ENCODE measurements around the gene KIT. TPM values are rescaled to one million over a fixed set of nuclear protein-coding genes. Genes with fewer than 3 reads are reported as not detected.
A peak's percentile ranks its signal among the peaks of the same experiment; 100 is the strongest.

The KIT gene
- total RNA-seq, 4 donors from 2014 or later = 4.1 to 62.3 (median 18.7) TPM

DNA sequence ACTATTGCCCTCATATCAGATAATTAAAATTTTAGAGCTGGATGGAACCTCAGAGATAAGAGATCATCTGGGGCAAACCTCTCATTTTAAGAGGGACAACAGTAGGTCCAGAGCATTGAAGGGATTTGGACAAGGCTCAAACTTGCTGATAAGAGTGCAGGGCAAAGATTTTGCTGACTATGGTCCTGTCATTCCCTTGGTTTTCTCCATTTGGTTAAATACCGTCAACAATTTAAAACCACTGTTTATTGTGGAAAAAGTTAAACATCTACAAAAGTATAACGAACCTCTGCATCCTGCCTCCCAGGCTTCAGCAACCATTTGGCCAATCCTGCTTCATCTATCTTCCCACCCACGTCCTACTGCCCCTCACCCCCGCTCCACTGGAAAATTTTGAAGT is 10.7 kb upstream of the KIT start:
- Histone ChIP-seq H3K36me3 (no peaks in the 10 kb centered on the region), H3K9me3 (no peaks in the 10 kb centered on the region), H3K4me1 (no peaks in the 10 kb centered on the region), H3K27ac (no peak overlapping the region), H3K4me3 (no peak overlapping the region), H3K27me3 (no peaks in the 10 kb centered on the region)
- WGBS, 2 donors (ENCODE audit: low coverage in 1 of 2) = 52% methylated on average over 4 of the region's 4 CpGs; no CpG with 5 or more reads in 1 of the 2 donors
- intact Hi-C loops (cut with DNase I; ENCODE audit: low total_unique reads) = no loop called here
- DNase-seq = no peak
- no peak for TF ChIP-seq POLR2AphosphoS5 (IDR thresholded peaks at IDR 0.05)
- TF ChIP-seq POLR2A (IDR thresholded peaks at IDR 0.05) = no peak
- no peak for TF ChIP-seq EP300 (IDR thresholded peaks at IDR 0.05; ENCODE audit: low read depth)
- TF ChIP-seq, protein P1, sequence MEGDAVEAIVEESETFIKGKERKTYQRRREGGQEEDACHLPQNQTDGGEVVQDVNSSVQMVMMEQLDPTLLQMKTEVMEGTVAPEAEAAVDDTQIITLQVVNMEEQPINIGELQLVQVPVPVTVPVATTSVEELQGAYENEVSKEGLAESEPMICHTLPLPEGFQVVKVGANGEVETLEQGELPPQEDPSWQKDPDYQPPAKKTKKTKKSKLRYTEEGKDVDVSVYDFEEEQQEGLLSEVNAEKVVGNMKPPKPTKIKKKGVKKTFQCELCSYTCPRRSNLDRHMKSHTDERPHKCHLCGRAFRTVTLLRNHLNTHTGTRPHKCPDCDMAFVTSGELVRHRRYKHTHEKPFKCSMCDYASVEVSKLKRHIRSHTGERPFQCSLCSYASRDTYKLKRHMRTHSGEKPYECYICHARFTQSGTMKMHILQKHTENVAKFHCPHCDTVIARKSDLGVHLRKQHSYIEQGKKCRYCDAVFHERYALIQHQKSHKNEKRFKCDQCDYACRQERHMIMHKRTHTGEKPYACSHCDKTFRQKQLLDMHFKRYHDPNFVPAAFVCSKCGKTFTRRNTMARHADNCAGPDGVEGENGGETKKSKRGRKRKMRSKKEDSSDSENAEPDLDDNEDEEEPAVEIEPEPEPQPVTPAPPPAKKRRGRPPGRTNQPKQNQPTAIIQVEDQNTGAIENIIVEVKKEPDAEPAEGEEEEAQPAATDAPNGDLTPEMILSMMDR (IDR thresholded peaks at IDR 0.05) = no peak
- in situ Hi-C loops (cut with MboI; ENCODE audit: low pct_ligation_motif_present in 1 of 4, low pct_unique_long_range_greater_than_20kb in 1 of 4, low sequenced_read_pairs in 3 of 4) = no loop called here

DNA sequence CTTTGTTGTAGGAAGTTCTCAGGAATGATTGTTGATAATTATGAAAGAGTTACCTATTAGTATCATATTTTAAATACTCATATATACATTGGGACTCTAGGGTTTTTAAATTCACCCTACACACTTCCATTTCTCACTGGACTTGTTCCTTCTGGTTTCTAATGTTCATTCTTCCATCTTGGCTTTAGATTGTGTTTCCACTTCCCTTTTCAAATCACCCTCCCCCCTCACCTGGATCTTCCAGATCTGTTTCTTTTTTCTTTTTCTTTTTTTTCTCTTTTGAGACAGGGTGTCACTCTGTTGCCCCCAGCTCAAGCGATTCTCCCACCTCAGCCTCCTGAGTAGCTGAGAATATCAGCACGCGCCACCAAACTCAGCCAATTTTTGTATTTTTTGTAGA is 6.7 kb upstream of the KIT start:
- no peaks in the 10 kb centered on the region for H3K4me1 ChIP-seq
- no peaks in the 10 kb centered on the region for H3K9me3 ChIP-seq
- in situ Hi-C loops (cut with MboI; ENCODE audit: low pct_ligation_motif_present in 1 of 4, low pct_unique_long_range_greater_than_20kb in 1 of 4, low sequenced_read_pairs in 3 of 4) = no loop called here
- H3K27ac ChIP-seq = no peak overlapping the region
- H3K27me3 ChIP-seq = peaks cover 6% of the 10 kb centered on the region
- H3K36me3 ChIP-seq = no peaks in the 10 kb centered on the region
- TF ChIP-seq POLR2A (IDR thresholded peaks at IDR 0.05) = no peak
- TF ChIP-seq EP300 (IDR thresholded peaks at IDR 0.05; ENCODE audit: low read depth) = no peak
- no peak for TF ChIP-seq POLR2AphosphoS5 (IDR thresholded peaks at IDR 0.05)
- TF ChIP-seq, protein P1 (IDR thresholded peaks at IDR 0.05) = no peak
- intact Hi-C loops (cut with DNase I; ENCODE audit: low total_unique reads) = no loop called here
- 92 to 93% methylated on average over 3 of the region's 3 CpGs for WGBS, 2 donors (ENCODE audit: low coverage in 1 of 2)
- H3K4me3 ChIP-seq = no peak overlapping the region
- no peak for DNase-seq

DNA sequence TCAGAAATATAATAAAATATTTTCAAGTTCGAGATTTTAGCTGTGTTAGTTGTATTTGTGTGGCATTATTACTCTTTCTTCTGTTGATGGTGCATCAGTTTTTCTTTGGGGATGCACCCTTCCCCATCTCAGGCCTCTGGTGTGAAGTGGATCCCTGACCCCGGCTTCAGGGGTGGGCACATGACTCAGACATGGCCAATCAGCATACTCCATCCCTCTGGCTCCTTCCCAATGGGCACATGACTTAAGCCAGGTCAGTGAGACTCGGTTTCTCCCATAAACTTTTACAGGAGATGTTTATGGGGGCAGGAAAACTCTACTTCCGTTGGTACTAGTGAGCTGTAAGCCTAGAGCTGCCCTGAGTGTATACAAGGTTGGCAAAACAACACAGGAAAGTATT is 3.0 kb upstream of the KIT start:
- no peak for DNase-seq
- H3K27me3 ChIP-seq = peaks cover 43% of the 10 kb centered on the region
- no peaks in the 10 kb centered on the region for H3K9me3 ChIP-seq
- no peak overlapping the region for H3K4me3 ChIP-seq
- no peaks in the 10 kb centered on the region for H3K36me3 ChIP-seq
- in situ Hi-C loops (cut with MboI; ENCODE audit: low pct_ligation_motif_present in 1 of 4, low pct_unique_long_range_greater_than_20kb in 1 of 4, low sequenced_read_pairs in 3 of 4) (no loop called here), intact Hi-C loops (cut with DNase I; ENCODE audit: low total_unique reads) (no loop called here)
- no peak overlapping the region for H3K27ac ChIP-seq
- 64 to 71% methylated on average over 1 to 4 of the region's 4 CpGs for WGBS, 2 donors (ENCODE audit: low coverage in 1 of 2)
- H3K4me1 ChIP-seq = peaks cover 7 to 29% (median 21%) of the 10 kb centered on the region in 4 donors
- TF ChIP-seq POLR2A (IDR thresholded peaks at IDR 0.05) (no peak), POLR2AphosphoS5 (IDR thresholded peaks at IDR 0.05) (no peak)
- TF ChIP-seq, protein P1 (IDR thresholded peaks at IDR 0.05) = no peak

DNA sequence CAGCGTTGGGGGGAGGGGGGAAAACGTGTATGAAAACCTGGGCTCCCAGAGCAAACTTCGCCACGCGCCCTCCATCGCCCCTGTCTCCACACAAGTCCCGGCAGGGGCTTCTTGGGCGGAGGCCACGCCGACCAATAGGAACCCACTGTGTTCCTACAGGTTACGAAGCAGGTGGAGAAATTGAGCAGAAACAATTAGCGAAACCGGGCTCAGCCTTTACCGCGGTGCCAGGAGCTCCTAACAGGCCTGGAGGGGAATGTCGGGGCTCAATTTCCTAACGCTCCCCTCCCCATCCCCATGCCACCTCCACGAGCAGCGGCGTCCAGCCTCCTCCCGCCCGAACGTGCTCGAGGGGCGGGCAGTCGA is 589 bp upstream of the KIT start:
- intact Hi-C loops (cut with DNase I; ENCODE audit: low total_unique reads) = no loop called here
- H3K9me3 ChIP-seq = no peaks in the 10 kb centered on the region
- H3K27ac ChIP-seq = no peak overlapping the region
- TF ChIP-seq POLR2AphosphoS5 (IDR thresholded peaks at IDR 0.05) (no peak), POLR2A (IDR thresholded peaks at IDR 0.05) (no peak), EP300 (IDR thresholded peaks at IDR 0.05; ENCODE audit: low read depth) (no peak)
- TF ChIP-seq, protein P1 (IDR thresholded peaks at IDR 0.05) = no peak
- H3K4me3 ChIP-seq = peak overlapping the region in 3 of 4 donors; percentile 34 to 72 (median 47)
- peaks cover 7 to 31% (median 24%) of the 10 kb centered on the region in 4 donors for H3K4me1 ChIP-seq
- H3K36me3 ChIP-seq = no peaks in the 10 kb centered on the region
- WGBS, 2 donors (ENCODE audit: low coverage in 1 of 2) = 18% methylated on average over 26 of the region's 26 CpGs; no CpG with 5 or more reads in 1 of the 2 donors
- DNase-seq = no peak
- in situ Hi-C loops (cut with MboI; ENCODE audit: low pct_ligation_motif_present in 1 of 4, low pct_unique_long_range_greater_than_20kb in 1 of 4, low sequenced_read_pairs in 3 of 4) = no loop called here
- peaks cover 60% of the 10 kb centered on the region for H3K27me3 ChIP-seq
